IPS DF 6.9 (cell line): ENCODE measurements around the gene UNCX.
"Not testable (repeated sequence)": the region's sequence is repeated elsewhere in the genome, so short reads cannot be mapped to it uniquely, and the experiment has no call there.

Source experiments
- DNase-seq: peaks from one replicate; pipeline ENCODE4 v3.0.0-alpha.2; 2013; ENCODE audit warnings: low read depth, low spot score
- H3K27ac ChIP-seq: one replicate; pipeline ENCODE4 v1.5.1; 2013; ENCODE audit warnings: low read length, control low read depth
- H3K27me3 ChIP-seq: 2 replicates; pipeline ENCODE4 v1.6.1; 2013; ENCODE audit warnings: mild to moderate bottlenecking, low read length; ENCODE audit not compliant: control insufficient read depth, insufficient read depth
- H3K36me3 ChIP-seq: 2 replicates; pipeline ENCODE4 v1.6.1; 2013; ENCODE audit warnings: low read length; ENCODE audit not compliant: control insufficient read depth, insufficient read depth
- H3K4me1 ChIP-seq: 2 replicates; pipeline ENCODE4 v1.6.1; 2013; ENCODE audit warnings: low read length; ENCODE audit not compliant: control insufficient read depth, insufficient read depth
- H3K4me3 ChIP-seq: 2 replicates; pipeline ENCODE4 v1.5.1; 2013; ENCODE audit warnings: mild to moderate bottlenecking, low read length
- H3K9me3 ChIP-seq: 2 replicates; pipeline ENCODE4 v1.6.1; 2013; ENCODE audit warnings: low read length, inconsistent platforms; ENCODE audit not compliant: control insufficient read depth, insufficient read depth
- WGBS: extraction: QIAGEN DNeasy Blood & Tissue Kit; methylation state at CpG from one replicate; pipeline ENCODE4 v1.1.7; 2013; ENCODE audit warnings: mixed read lengths, missing lambda C conversion rate; ENCODE audit not compliant: insufficient read length, insufficient coverage; 5-methylcytosine and 5-hydroxymethylcytosine counted together

Gene UNCX

DNA sequence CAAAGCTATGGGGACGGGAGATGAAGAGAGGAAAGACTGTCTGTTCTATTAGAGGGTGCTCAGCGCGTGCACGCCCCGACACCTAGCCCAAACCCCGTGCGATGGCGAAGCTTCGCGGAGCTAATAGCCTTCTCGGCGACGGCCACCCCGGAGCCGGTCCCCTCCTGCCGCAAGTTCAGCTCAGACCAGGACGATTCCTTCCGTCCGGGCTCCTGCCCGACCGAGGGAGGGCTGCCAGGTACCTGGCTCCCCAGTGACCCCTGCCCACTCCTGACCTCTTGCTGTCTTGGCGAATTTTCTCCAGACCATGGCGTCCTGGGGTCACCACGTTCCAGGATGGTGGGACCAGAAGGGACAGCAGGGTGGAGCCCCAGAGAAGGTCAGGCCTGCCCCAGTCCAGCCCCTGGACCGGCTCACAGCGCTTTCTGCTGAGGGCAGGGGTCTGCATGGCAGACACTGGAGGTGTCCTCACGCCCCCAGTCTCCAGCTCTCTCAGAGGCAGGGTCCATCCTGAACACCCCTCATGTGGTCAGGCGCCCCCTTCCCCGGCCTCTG lies 36.7 kb downstream of the UNCX start:
- WGBS, result no CpG with 5 or more reads among the region's 29 CpGs
- no peak for DNase-seq
- H3K27me3 ChIP-seq, result no peaks in the 10 kb centered on the region

DNA sequence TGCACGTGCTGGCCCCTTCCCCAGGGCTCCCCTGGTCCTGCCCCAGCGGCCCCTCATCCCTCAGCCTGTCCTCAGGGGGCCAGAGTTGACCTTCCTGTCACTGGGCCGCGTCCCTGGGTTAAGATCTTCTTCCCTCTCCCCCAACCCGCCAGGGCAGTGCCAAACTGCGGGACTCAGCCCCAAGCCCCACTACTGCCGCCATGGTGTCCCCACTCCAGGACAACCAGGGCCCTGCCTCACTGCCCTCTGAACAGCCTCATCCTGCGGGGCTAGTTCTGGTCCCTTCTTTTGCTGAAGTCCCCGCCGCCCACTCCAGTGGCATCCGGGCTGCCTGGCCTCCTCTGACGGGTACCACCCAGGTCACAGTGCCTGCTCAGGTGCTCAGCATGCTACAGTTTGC lies 37.5 kb downstream of the UNCX start:
- Histone ChIP-seq H3K9me3 (no peaks in the 10 kb centered on the region), H3K27me3 (no peaks in the 10 kb centered on the region), H3K4me1 (peaks cover 1% of the 10 kb centered on the region; the same call in 1 of the 2 replicates), H3K27ac (no peak overlapping the region), H3K4me3 (no peak overlapping the region), H3K36me3 (no peaks in the 10 kb centered on the region)
- no peak for DNase-seq
- no CpG with 5 or more reads among the region's 12 CpGs for WGBS

More for the DNA sequence above, 36.7 kb downstream of the UNCX start:
- Histone ChIP-seq H3K9me3 (no peaks in the 10 kb centered on the region), H3K36me3 (no peaks in the 10 kb centered on the region), H3K4me3 (no peak overlapping the region), H3K4me1 (peaks cover 1% of the 10 kb centered on the region; the same call in 1 of the 2 replicates), H3K27ac (no peak overlapping the region)

DNA sequence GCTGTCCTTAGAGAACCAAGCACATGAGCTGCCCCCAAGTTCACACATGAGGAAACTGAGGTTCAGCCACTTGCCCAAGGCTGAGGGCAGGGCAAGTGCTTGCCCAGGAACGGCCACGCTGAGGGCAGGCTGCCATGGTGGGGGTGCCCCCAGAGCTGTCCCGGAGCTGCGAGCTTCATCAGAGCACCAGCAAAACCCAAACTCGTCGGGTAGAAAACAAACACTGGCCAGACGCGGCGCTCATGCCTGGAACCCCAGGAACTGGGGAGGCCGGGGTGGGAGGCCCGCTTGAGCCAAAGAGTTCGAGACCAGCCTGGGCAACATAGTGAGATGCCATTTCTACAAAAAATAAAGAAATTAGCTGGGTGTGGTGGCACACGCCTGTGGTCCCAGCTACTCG lies 38.4 kb downstream of the UNCX start:
- H3K27ac ChIP-seq, result no peak overlapping the region
- WGBS, result no CpG with 5 or more reads among the region's 14 CpGs
- DNase-seq, result no peak
- H3K27me3 ChIP-seq, result no peaks in the 10 kb centered on the region
- peaks cover 1% of the 10 kb centered on the region; the same call in 1 of the 2 replicates for H3K4me1 ChIP-seq
- no peaks in the 10 kb centered on the region for H3K36me3 ChIP-seq
- H3K9me3 ChIP-seq, result no peaks in the 10 kb centered on the region
- H3K4me3 ChIP-seq, result no peak overlapping the region

DNA sequence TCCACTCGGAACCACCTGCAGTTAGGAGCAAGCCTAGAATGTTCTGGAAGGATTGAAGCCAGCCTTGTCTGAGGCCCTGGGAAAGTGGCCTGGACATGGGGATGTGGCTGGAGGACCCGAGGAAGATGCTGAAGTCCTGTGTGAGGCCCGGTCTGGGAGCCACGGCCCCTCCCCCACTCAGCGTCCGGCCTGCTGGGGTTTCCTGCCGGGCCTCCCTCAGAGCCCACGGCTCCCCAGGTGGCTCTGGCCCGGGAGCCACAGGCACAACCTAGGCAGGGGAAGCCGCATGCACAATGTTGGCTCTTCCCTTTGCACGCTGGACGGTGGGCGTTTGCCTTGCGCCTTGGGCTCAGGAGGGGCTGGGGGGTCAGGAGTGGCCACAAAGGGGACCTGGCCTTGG lies 39.0 kb downstream of the UNCX start:
- Histone ChIP-seq H3K36me3 (no peaks in the 10 kb centered on the region), H3K27ac (no peak overlapping the region), H3K9me3 (no peaks in the 10 kb centered on the region), H3K4me1 (peaks cover 1% of the 10 kb centered on the region; the same call in 1 of the 2 replicates), H3K4me3 (no peak overlapping the region), H3K27me3 (no peaks in the 10 kb centered on the region)
- DNase-seq, result no peak
- no CpG with 5 or more reads among the region's 14 CpGs for WGBS

DNA sequence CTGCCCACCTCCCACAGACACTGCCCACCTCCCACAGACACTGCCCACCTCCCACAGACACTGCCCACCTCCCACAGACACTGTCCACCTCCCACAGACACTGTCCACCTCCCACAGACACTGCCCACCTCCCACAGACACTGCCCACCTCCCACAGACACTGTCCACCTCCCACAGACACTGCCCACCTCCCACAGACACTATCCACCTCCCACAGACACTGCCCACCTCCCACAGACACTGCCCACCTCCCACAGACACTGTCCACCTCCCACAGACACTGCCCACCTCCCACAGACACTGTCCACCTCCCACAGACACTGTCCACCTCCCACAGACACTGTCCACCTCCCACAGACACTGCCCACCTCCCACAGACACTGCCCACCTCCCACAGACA lies 39.5 kb downstream of the UNCX start:
- not testable (repeated sequence) for H3K27ac ChIP-seq, H3K27me3 ChIP-seq, H3K9me3 ChIP-seq, DNase-seq, H3K4me3 ChIP-seq, H3K4me1 ChIP-seq, H3K36me3 ChIP-seq

DNA sequence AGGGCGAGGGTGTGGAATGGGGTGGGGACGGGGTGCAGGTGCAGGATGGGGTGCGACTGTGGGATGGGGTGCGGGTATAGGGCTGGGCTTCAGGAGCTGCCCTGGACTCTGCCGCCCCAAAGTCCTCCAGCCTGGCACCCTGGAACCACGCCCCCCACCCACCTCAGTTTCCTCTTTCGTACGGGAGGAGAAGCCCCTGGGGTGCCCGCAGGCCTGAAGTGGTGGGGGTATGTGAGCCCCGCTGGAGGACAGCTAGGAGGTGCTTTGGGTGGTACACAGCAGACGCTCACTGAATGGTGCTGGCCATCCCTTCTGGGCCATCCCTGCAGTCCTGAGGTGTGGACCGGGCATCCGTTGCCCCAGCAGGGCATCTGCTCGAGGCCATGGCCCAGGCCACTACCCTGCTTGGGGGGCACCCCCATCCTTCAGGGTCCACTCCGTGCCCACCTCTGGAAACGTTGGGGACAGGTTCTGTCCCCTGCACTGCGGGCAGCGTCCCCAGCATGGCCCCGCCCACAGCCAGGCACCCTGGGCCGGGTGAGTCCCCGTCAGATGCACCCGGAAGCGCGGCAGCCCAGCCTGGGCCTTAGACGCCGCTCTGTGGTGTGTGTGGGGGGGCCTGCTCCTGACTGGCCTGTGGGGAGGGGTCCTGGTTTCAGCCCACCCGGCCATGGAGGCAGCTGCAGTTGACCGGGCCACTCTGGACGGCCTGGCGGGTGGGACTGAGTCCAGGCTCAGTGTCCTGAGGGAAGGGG lies 41.6 kb downstream of the UNCX start:
- Histone ChIP-seq H3K36me3 (no peaks in the 10 kb centered on the region), H3K4me1 (peaks cover 1% of the 10 kb centered on the region; the same call in 1 of the 2 replicates), H3K9me3 (no peaks in the 10 kb centered on the region), H3K27ac (no peak overlapping the region), H3K27me3 (no peaks in the 10 kb centered on the region), H3K4me3 (no peak overlapping the region)
- no CpG with 5 or more reads among the region's 30 CpGs for WGBS
- no peak for DNase-seq

DNA sequence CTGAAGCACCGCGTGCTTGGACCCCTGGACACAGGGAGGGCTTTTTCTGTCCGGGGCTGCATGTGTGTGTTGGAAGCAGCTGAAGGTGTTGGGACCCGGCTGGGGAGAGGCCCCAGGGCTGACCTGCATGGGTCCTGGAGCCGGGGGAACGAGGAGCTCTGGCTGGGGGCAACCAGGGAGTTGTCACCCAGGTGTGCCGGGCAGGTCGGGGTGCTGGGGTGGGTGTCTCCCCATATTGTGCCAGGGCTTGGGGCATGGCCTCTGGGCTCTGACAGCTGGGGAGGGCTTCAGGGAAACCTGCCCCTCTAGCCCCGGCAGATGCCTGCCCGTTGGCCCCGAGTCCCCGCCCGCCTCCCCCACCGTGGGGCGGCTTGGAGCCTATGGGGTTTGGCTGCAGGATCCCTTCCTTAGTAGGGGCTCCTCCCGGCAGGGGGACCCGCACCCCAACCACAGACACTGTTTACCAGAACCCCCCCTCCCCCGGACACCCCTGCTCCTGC lies 42.3 kb downstream of the UNCX start:
- no peaks in the 10 kb centered on the region for H3K27me3 ChIP-seq
- no peak for DNase-seq
- no CpG with 5 or more reads among the region's 18 CpGs for WGBS
- H3K27ac ChIP-seq, result no peak overlapping the region
- H3K4me1 ChIP-seq, result peaks cover 1% of the 10 kb centered on the region; the same call in 1 of the 2 replicates
- no peak overlapping the region for H3K4me3 ChIP-seq
- H3K36me3 ChIP-seq, result no peaks in the 10 kb centered on the region
- no peaks in the 10 kb centered on the region for H3K9me3 ChIP-seq

DNA sequence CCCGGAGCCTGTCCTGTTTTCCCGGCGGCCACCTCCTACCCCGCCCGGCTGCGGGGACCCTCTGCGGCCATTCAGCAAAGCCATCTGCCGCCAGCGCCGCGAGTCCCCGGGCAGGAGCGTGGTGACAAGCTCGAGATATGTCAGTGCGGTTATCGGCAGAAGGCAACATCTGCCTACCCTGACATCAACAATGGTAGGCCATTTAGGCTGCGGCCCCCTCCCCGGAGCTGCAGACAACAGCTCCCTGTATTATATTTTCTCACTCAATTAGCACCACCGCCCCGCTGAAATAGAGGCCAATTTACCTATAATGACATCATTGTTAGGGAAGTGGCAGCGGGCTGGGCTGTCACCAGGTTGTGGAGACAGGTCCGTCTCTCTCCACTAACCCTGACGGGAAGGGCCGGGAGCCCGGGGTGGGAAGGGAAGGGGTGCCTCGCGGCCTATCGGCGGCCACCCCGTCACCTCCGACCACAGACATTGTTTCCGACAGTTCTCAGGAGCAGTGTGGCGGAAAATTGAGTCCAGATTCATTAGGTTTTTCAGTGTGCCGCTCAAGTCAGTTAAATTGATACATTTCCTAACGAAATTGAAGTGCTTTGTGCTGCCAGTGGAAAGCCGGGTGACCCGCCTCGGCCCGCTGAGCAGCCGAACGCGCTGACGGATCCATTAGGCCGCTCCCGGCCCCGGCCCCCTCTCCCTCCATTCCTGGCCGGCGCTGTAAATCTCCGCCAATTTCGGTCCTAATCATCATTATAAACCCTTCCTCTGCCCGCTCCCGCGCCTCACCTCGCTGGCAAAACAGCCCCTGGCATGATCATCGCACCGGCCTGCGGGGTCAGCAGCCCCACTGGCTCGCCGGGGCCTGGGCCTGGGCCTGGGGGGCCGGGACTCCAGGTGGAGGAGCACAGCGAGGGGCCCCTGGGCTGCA lies 43.0 kb downstream of the UNCX start:
- no peak for DNase-seq
- Histone ChIP-seq H3K36me3 (no peaks in the 10 kb centered on the region), H3K4me1 (no peaks in the 10 kb centered on the region), H3K4me3 (no peak overlapping the region), H3K27me3 (no peaks in the 10 kb centered on the region), H3K27ac (no peak overlapping the region), H3K9me3 (no peaks in the 10 kb centered on the region)
- WGBS, result no CpG with 5 or more reads among the region's 61 CpGs

DNA sequence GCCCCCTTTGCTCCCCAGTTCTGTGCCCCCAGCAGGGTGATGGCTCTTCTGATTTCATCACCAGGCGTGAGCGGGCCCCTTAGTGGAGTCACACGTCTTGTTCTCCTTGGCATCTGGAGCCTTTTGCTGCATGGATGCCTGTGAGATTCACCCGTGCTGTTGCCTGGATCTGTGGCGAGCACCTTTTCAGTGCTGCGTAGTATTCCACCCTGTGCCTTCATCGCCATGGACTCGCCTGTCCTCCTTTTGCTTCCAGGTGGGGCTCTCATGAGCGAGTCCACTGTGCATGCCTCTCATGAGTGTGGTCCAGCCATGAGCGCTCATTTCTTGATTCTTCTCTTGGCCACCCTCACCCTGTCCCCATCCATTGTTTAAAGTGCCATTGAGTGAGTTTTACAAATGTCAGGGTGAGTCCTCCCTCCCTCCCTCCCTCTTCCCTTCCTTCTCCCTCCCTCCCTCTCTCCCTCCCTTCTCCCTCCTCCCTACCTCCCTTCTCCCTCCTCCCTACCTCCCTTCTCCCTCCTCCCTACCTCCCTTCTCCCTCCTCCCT lies 44.0 kb downstream of the UNCX start:
- H3K9me3 ChIP-seq, result no peaks in the 10 kb centered on the region
- H3K36me3 ChIP-seq, result no peaks in the 10 kb centered on the region
- no peak overlapping the region for H3K27ac ChIP-seq
- H3K4me3 ChIP-seq, result no peak overlapping the region
- no peaks in the 10 kb centered on the region for H3K27me3 ChIP-seq
- no CpG with 5 or more reads among the region's 10 CpGs for WGBS
- DNase-seq, result no peak
- H3K4me1 ChIP-seq, result no peaks in the 10 kb centered on the region

DNA sequence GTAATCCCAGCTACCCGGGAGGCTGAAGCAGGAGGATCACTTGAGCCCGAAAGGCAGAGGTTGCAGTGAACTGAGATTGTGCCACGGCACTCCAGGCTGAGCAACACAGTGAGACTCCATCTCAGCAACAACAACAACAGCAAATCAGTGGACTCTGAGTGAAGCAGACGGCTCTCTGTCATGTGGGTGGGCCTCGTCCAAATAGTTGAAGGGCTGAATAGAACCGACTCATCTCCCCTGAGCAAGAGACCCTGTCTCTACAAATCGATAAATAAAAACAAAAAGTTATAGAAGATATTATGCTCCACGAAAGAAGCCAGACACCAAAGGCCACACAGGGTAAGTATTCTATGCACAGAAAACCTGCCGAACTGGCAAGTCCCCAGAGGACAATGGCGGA lies 45.9 kb downstream of the UNCX start:
- H3K27me3 ChIP-seq, result no peaks in the 10 kb centered on the region
- no CpG with 5 or more reads among the region's 10 CpGs for WGBS
- H3K4me1 ChIP-seq, result no peaks in the 10 kb centered on the region
- no peak for DNase-seq
- no peaks in the 10 kb centered on the region for H3K36me3 ChIP-seq
- no peaks in the 10 kb centered on the region for H3K9me3 ChIP-seq
- no peak overlapping the region for H3K27ac ChIP-seq
- no peak overlapping the region for H3K4me3 ChIP-seq
